ENCODE data around the gene PTPRM. TPM values are rescaled to one million over a fixed set of nuclear protein-coding genes. Genes with fewer than 3 reads are reported as not detected.

PTPRM gene
- total and polyA plus RNA-seq, 2 of the 4 experiments (the other 2 are of a cell fraction): 28.3 to 51.2 TPM

DNA sequence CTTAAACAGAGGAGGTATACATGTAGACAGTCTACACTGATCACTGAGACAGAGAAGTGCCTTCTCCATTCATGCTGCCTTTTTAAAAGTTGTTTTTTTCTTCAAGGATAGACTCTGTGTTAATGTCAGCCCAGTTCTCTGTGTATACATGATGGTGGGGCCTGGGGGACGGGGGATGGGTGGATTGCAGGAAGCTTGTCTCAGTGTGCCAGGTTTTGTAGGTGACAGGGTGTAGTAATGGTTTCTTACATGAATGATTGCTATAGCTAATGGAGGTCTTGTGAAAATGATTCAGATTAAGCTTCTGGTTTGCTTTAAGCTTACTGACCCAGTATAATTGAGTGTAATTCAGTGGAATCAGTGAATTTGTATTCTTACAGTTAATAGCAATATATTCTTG is 423.6 kb downstream of the PTPRM start:
- no peak overlapping the region for H3K4me3 ChIP-seq (ENCODE audit: insufficient read depth, low read depth, low read length)
- WGBS, 2 experiments (ENCODE audit: extremely low coverage in 2 of 2, insufficient read length in 1 of 2): no CpG with 5 or more reads among the region's 1 CpG
- H4K5ac ChIP-seq (ENCODE audit: low read depth, low read length): no peak overlapping the region
- no peak overlapping the region for H3K18ac ChIP-seq (ENCODE audit: low read depth, low read length)
- ATAC-seq (ENCODE audit: low read depth) (no peak), DNase-seq (no peak)
- no peak overlapping the region for H2BK120ac ChIP-seq (ENCODE audit: low read depth, low read length)
- H2BK20ac ChIP-seq (ENCODE audit: low read depth, low read length): no peak overlapping the region
- H3K27me3 ChIP-seq (ENCODE audit: control insufficient read depth, insufficient read depth, low read length): no peaks in the 10 kb centered on the region
- H3K4me1 ChIP-seq (ENCODE audit: control insufficient read depth, insufficient read depth, low read length): peaks cover 7% of the 10 kb centered on the region
- dilution Hi-C loops (cut with HindIII; ENCODE audit: low sequenced_read_pairs, unreplicated experiment) (no loop called here), intact Hi-C loops (cut with micrococcal nuclease) (no loop called here), in situ Hi-C loops (cut with MboI; ENCODE audit: low sequenced_read_pairs) (no loop called here)
- no peak overlapping the region for H2BK15ac ChIP-seq (ENCODE audit: low read depth, low read length)
- H2AK9ac ChIP-seq (replicated peaks; ENCODE audit: low read depth, low read length, poor library complexity): no peak overlapping the region
- TF ChIP-seq RCOR1 (IDR thresholded peaks at IDR 0.05; ENCODE audit: insufficient replicate concordance, low read length): no peak
- no peak for TF ChIP-seq BHLHE40 (IDR thresholded peaks at IDR 0.05; ENCODE audit: low read depth, low read length)
- no peak for TF ChIP-seq CTCF (conservative IDR thresholded peaks at IDR 0.05; ENCODE audit: low read depth, low read length)
- no peak for TF ChIP-seq NFE2L2 (IDR thresholded peaks at IDR 0.05; ENCODE audit: low read depth, low read length)
- TF ChIP-seq FOS (IDR thresholded peaks at IDR 0.05; ENCODE audit: low read depth, low read length): no peak
- TF ChIP-seq MXI1 (IDR thresholded peaks at IDR 0.05; ENCODE audit: borderline replicate concordance, low read depth, low read length): no peak
- no peak for TF ChIP-seq MAFK (IDR thresholded peaks at IDR 0.05; ENCODE audit: low read depth, low read length)
- no peak for TF ChIP-seq CEBPB (IDR thresholded peaks at IDR 0.05; ENCODE audit: low read depth, low read length)
- TF ChIP-seq RAD21 (IDR thresholded peaks at IDR 0.05; ENCODE audit: low read length): no peak
- TF ChIP-seq SMC3 (IDR thresholded peaks at IDR 0.05; ENCODE audit: low read depth, low read length): no peak
- no peak for TF ChIP-seq ELK1 (IDR thresholded peaks at IDR 0.05; ENCODE audit: borderline replicate concordance, low read depth, low read length)
- TF ChIP-seq, protein P1, sequence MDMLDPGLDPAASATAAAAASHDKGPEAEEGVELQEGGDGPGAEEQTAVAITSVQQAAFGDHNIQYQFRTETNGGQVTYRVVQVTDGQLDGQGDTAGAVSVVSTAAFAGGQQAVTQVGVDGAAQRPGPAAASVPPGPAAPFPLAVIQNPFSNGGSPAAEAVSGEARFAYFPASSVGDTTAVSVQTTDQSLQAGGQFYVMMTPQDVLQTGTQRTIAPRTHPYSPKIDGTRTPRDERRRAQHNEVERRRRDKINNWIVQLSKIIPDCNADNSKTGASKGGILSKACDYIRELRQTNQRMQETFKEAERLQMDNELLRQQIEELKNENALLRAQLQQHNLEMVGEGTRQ (IDR thresholded peaks at IDR 0.05; ENCODE audit: low read depth, low read length): no peak
- TF ChIP-seq RFX5 (IDR thresholded peaks at IDR 0.05; ENCODE audit: low read depth, low read length): no peak
- TF ChIP-seq CHD1 (IDR thresholded peaks at IDR 0.05; ENCODE audit: low read depth, low read length): no peak
- no peak for TF ChIP-seq POLR2A (IDR thresholded peaks at IDR 0.05; ENCODE audit: low read depth, low read length)
- TF ChIP-seq MAZ (IDR thresholded peaks at IDR 0.05; ENCODE audit: borderline replicate concordance, low read depth, low read length): no peak
- H3K36me3 ChIP-seq (ENCODE audit: control insufficient read depth, insufficient read depth, low read length): no peaks in the 10 kb centered on the region
- no peak overlapping the region for H3K56ac ChIP-seq (ENCODE audit: extremely low read depth, insufficient read depth, low read length)
- peaks cover 5% of the 10 kb centered on the region; the same call in 1 of the 2 replicates for H3K9me1 ChIP-seq (ENCODE audit: insufficient read depth, low read length)
- H3K9ac ChIP-seq (ENCODE audit: low read depth, low read length): no peak overlapping the region
- POLR2A ChIA-PET (ENCODE audit: unreplicated experiment): no interaction called here
- no peak overlapping the region for H3K4me2 ChIP-seq (ENCODE audit: low read depth, low read length)
- H2BK5ac ChIP-seq (ENCODE audit: low read depth, low read length, poor library complexity, severe bottlenecking): no peak overlapping the region
- no peak overlapping the region for H3K14ac ChIP-seq (replicated peaks; ENCODE audit: low read depth, low read length)
- no peak overlapping the region for H3K27ac ChIP-seq (ENCODE audit: insufficient read depth, low read length)
- H3K79me1 ChIP-seq (ENCODE audit: low read depth in 1 of 2, low read length in 2 of 2): peaks cover 0 to 9% of the 10 kb centered on the region in 2 experiments; a peak in 2 of 4 replicates
- no TSS peak for BruUV-seq (replicated peaks)
- H3K23ac ChIP-seq (ENCODE audit: low read depth, low read length): no peak overlapping the region
- CTCF ChIA-PET: interaction anchor here (0.9 kb wide), 1 partner anchor 46 kb away, joined by 5 read pairs; no protein-coding TSS in a partner anchor
- no peak overlapping the region for H2AFZ ChIP-seq (replicated peaks; ENCODE audit: low read length, poor library complexity)
- peaks cover 5% of the 10 kb centered on the region; the same call in 1 of the 2 replicates for H4K20me1 ChIP-seq (ENCODE audit: insufficient read depth, low read length)
- no peaks in the 10 kb centered on the region for H3K9me3 ChIP-seq (ENCODE audit: control insufficient read depth, insufficient read depth, low read length)
- no peak overlapping the region for H4K8ac ChIP-seq (ENCODE audit: low read depth in 2 of 2, low read length in 2 of 2)
- H4K91ac ChIP-seq (ENCODE audit: insufficient read depth, low read depth, low read length): no peak overlapping the region
- H2AK5ac ChIP-seq (ENCODE audit: low read depth, low read length): no peak overlapping the region
- no peak overlapping the region for H3K4ac ChIP-seq (ENCODE audit: low read depth, low read length)
